A549 (cell line): ENCODE data around the gene CDK16. TPM values are rescaled to one million over a fixed set of nuclear protein-coding genes. Genes with fewer than 3 reads are reported as not detected.

Experiments used
- ATAC-seq, 2 experiments: fragments of 200-7000 bp in 1 of 2; fragments of >200 bp in 1 of 2; cut with Nextera tagmentation in 1 of 2; cut with Tn5 transposase in 1 of 2; 3 replicates each; pipeline versions ENCODE4 v1.8.0 to v1.9.1; 2018 to 2020; ENCODE audit warnings: mild to moderate bottlenecking in 1 of 2, moderate library complexity in 1 of 2
- CTCF ChIA-PET: fragments of 300-600 bp; sonication (Branson Sonifier 250); formaldehyde crosslinking; extraction: SDS; loops from one replicate; lab custom pipeline; 2021; ENCODE audit warnings: antibody characterized with exemption, inconsistent platforms; lab: Yijun Ruan, JAX
- POLR2A ChIA-PET: fragments of 350-600 bp; formaldehyde crosslinking; extraction: SDS; loops from one replicate; lab custom pipeline; 2021; ENCODE audit warnings: antibody characterized with exemption, inconsistent platforms; lab: Yijun Ruan, JAX
- DNase-seq, 2 experiments: peaks; one replicate each; pipeline versions ENCODE4 v3.0.0 to v3.0.0-alpha.2; 2011 to 2016; ENCODE audit warnings: low read depth in 1 of 2, low spot score in 1 of 2
- FAIRE-seq: peaks from 2 replicates; lab custom pipeline; 2011; peaks lifted over from hg19 to GRCh38; lab: Jason Lieb, UNC
- H3K27ac ChIP-seq, 2 experiments: fragments of >200 bp; sonication (Bioruptor Twin); formaldehyde crosslinking; 3 replicates each; pipeline ENCODE4 v1.5.1; 2016 to 2017
- H3K4me1 ChIP-seq: fragments of >200 bp; sonication (Bioruptor Twin); formaldehyde crosslinking; 3 replicates; pipeline ENCODE4 v1.6.1; 2016
- H3K4me2 ChIP-seq: fragments of >200 bp; sonication (Bioruptor Twin); formaldehyde crosslinking; 3 replicates; pipeline ENCODE4 v1.6.1; 2016
- H3K4me3 ChIP-seq: fragments of >200 bp; sonication (Bioruptor Twin); formaldehyde crosslinking; 3 replicates; pipeline ENCODE4 v1.5.1; 2016
- H3K9me3 ChIP-seq: fragments of >200 bp; sonication (Bioruptor Twin); formaldehyde crosslinking; 3 replicates; pipeline ENCODE4 v1.6.1; 2016
- BHLHE40 ChIP-seq: IDR thresholded peaks from 2 replicates; pipeline ENCODE4 v1.6.1; 2012; ENCODE audit warnings: low read depth, low read length, inconsistent platforms
- CBX8 ChIP-seq: fragments of 200-600 bp; sonication (generic); IDR thresholded peaks from 2 replicates; pipeline ENCODE4 v1.6.1; 2016
- CHD2 ChIP-seq: fragments of 150-350 bp; IDR thresholded peaks from 2 replicates; pipeline ENCODE4 v1.6.1; 2014; ENCODE audit warnings: low read length; ENCODE audit not compliant: partially characterized antibody
- EHMT2 ChIP-seq: fragments of 200-600 bp; sonication (generic); IDR thresholded peaks from 2 replicates; pipeline ENCODE4 v1.6.1; 2016; ENCODE audit warnings: antibody characterized with exemption, low read depth, mild to moderate bottlenecking, moderate library complexity
- ESRRA ChIP-seq: fragments of 150-350 bp; IDR thresholded peaks from 2 replicates; pipeline ENCODE4 v1.6.1; 2014; ENCODE audit warnings: mild to moderate bottlenecking, low read length, borderline replicate concordance
- FOSL2 ChIP-seq, 2 experiments: fragments of 450-650 bp in 1 of 2; fragments of >200 bp in 1 of 2; sonication (Bioruptor Twin) in 1 of 2; formaldehyde crosslinking; IDR thresholded peaks; 2 replicates each; pipeline versions ENCODE4 v1.5.0 to v1.6.1; 2016 to 2020; ENCODE audit warnings: mild to moderate bottlenecking in 1 of 2, moderate library complexity in 1 of 2
- GATA3 ChIP-seq: IDR thresholded peaks from 2 replicates; pipeline ENCODE4 v1.6.1; 2012; ENCODE audit warnings: borderline replicate concordance
- HEYL ChIP-seq: fragments of 250-450 bp; sonication (Bioruptor Pico); IDR thresholded peaks from 2 replicates; pipeline ENCODE4 v1.8.0; 2021; ENCODE audit warnings: mild to moderate bottlenecking, moderate library complexity
- HOXA7 ChIP-seq: fragments of 250-450 bp; sonication (Bioruptor Pico); IDR thresholded peaks from 2 replicates; pipeline ENCODE4 v1.5.0; 2020; ENCODE audit warnings: mild to moderate bottlenecking, moderate library complexity
- JUN ChIP-seq, 2 experiments: fragments of >200 bp; sonication (Bioruptor Twin); formaldehyde crosslinking; IDR thresholded peaks; 2 replicates in 1 of 2; 3 replicates in 1 of 2; pipeline ENCODE4 v1.6.1; 2016 to 2017
- KDM1A ChIP-seq: fragments of 200-600 bp; sonication (generic); IDR thresholded peaks from 2 replicates; pipeline ENCODE4 v1.6.1; 2016; ENCODE audit warnings: low read depth, mild to moderate bottlenecking
- KDM5A ChIP-seq: fragments of 200-600 bp; sonication (generic); IDR thresholded peaks from 2 replicates; pipeline ENCODE4 v1.6.1; 2016; ENCODE audit warnings: antibody characterized with exemption, mild to moderate bottlenecking
- MAFK ChIP-seq: fragments of 450-650 bp; IDR thresholded peaks from 2 replicates; pipeline ENCODE4 v1.6.1; 2014; ENCODE audit not compliant: partially characterized antibody
- MYC ChIP-seq: IDR thresholded peaks from 2 replicates; pipeline ENCODE4 v1.6.1; 2012; ENCODE audit warnings: mild to moderate bottlenecking, inconsistent platforms, low read length, improper control_type of control experiment, borderline replicate concordance
- RFX5 ChIP-seq: fragments of 450-650 bp; IDR thresholded peaks from 2 replicates; pipeline ENCODE4 v1.7.1; 2014; ENCODE audit warnings: antibody characterized with exemption, mild to moderate bottlenecking, moderate library complexity
- RNF2 ChIP-seq: fragments of 200-600 bp; sonication (generic); IDR thresholded peaks from 2 replicates; pipeline ENCODE4 v1.6.1; 2016; ENCODE audit warnings: low read depth, mild to moderate bottlenecking, antibody characterized with exemption, moderate library complexity, borderline replicate concordance
- TFCP2L1 ChIP-seq: fragments of 250-450 bp; sonication (Bioruptor Pico); IDR thresholded peaks from 2 replicates; pipeline ENCODE4 v1.5.0; 2021; ENCODE audit warnings: mild to moderate bottlenecking
- ZFP36 ChIP-seq: fragments of 450-650 bp; IDR thresholded peaks from 2 replicates; pipeline ENCODE4 v1.6.1; 2014; ENCODE audit warnings: borderline replicate concordance; ENCODE audit not compliant: partially characterized antibody
- WGBS: methylation state at CpG from one replicate; pipeline ENCODE4 v1.1.6; 2017; ENCODE audit errors: missing lambda C conversion rate; 5-methylcytosine and 5-hydroxymethylcytosine counted together
- polyA plus RNA-seq, 4 experiments: library from polyadenylated mRNA; depleted of rRNA in 3 of 4; stranded (reverse); fragments of >200 nt; fragmentation: RNase III in 1 of 4; extraction: RNeasy Plus Mini Kit Qiagen cat#74134 plus additional on column Dnase treatment in 1 of 4; gene quantifications; 2 replicates in 3 of 4; 3 replicates in 1 of 4; pipeline ENCODE4 v1.2.3, GENCODE V29; 2011 to 2017
- TF ChIP-seq, protein P1 (sequence below): IDR thresholded peaks from 2 replicates; pipeline ENCODE4 v1.6.1; 2012
- TF ChIP-seq, protein P2 (sequence below): fragments of 450-650 bp; IDR thresholded peaks from 2 replicates; pipeline ENCODE4 v1.6.1; 2014; ENCODE audit warnings: antibody characterized with exemption
- TF ChIP-seq, protein P3 (sequence below): fragments of >200 bp; sonication (Bioruptor Twin); formaldehyde crosslinking; IDR thresholded peaks from 3 replicates; pipeline ENCODE4 v1.5.1; 2016
- TF ChIP-seq, protein P4 (sequence below): fragments of >200 bp; sonication (Bioruptor Twin); formaldehyde crosslinking; IDR thresholded peaks from 2 replicates; pipeline ENCODE4 v1.6.1; 2016
- TF ChIP-seq, protein P5 (sequence below): fragments of 250-450 bp; sonication (Bioruptor Pico); IDR thresholded peaks from 2 replicates; pipeline ENCODE4 v1.5.0; 2020; ENCODE audit warnings: low read depth, mild to moderate bottlenecking, moderate library complexity
- TF ChIP-seq, protein P6 (sequence below): IDR thresholded peaks from 2 replicates; pipeline ENCODE4 v1.6.1; 2012

Gene CDK16
- polyA plus RNA-seq, 2 of the 4 experiments (the other 2 are of a cell fraction), result 105 to 111 TPM

DNA sequence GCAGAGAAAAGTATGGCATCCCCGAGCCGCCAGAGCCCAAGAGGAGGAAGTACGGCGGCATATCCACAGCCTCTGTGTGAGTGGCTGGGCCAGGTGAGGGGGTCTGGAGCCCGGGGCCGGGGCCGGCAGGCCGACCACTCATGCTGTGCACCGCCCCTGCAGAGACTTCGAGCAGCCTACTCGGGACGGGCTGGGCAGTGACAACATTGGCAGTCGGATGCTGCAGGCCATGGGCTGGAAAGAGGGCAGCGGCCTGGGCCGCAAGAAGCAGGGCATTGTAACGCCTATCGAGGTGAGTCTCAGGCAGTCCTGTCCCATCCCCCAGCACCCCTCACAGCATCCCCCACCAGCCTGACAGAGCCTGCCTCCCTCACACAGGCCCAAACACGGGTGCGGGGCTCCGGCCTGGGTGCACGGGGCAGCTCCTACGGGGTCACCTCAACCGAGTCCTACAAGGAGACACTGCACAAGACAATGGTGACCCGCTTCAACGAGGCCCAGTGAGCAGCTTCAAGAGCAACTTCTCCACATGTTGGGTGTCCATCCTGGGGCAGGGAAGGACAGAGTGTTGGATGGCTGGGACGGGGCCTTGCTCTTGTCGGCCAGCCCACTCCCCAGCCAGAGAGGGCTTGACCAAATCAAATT, 32.3 kb upstream of the CDK16 start:
- TF ChIP-seq, protein P1, sequence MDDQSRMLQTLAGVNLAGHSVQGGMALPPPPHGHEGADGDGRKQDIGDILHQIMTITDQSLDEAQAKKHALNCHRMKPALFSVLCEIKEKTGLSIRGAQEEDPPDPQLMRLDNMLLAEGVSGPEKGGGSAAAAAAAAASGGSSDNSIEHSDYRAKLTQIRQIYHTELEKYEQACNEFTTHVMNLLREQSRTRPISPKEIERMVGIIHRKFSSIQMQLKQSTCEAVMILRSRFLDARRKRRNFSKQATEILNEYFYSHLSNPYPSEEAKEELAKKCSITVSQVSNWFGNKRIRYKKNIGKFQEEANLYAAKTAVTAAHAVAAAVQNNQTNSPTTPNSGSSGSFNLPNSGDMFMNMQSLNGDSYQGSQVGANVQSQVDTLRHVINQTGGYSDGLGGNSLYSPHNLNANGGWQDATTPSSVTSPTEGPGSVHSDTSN, result no peak
- TF ChIP-seq KDM5A, result no peak
- TF ChIP-seq, protein P2, sequence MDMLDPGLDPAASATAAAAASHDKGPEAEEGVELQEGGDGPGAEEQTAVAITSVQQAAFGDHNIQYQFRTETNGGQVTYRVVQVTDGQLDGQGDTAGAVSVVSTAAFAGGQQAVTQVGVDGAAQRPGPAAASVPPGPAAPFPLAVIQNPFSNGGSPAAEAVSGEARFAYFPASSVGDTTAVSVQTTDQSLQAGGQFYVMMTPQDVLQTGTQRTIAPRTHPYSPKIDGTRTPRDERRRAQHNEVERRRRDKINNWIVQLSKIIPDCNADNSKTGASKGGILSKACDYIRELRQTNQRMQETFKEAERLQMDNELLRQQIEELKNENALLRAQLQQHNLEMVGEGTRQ, result no peak
- no peak for TF ChIP-seq KDM1A
- TF ChIP-seq EHMT2, result no peak
- no peak for TF ChIP-seq RNF2
- no peak for TF ChIP-seq CHD2
- TF ChIP-seq MYC, result no peak
- no peak for TF ChIP-seq ESRRA
- no peak for TF ChIP-seq BHLHE40
- TF ChIP-seq, protein P3, sequence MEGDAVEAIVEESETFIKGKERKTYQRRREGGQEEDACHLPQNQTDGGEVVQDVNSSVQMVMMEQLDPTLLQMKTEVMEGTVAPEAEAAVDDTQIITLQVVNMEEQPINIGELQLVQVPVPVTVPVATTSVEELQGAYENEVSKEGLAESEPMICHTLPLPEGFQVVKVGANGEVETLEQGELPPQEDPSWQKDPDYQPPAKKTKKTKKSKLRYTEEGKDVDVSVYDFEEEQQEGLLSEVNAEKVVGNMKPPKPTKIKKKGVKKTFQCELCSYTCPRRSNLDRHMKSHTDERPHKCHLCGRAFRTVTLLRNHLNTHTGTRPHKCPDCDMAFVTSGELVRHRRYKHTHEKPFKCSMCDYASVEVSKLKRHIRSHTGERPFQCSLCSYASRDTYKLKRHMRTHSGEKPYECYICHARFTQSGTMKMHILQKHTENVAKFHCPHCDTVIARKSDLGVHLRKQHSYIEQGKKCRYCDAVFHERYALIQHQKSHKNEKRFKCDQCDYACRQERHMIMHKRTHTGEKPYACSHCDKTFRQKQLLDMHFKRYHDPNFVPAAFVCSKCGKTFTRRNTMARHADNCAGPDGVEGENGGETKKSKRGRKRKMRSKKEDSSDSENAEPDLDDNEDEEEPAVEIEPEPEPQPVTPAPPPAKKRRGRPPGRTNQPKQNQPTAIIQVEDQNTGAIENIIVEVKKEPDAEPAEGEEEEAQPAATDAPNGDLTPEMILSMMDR, result no peak
- TF ChIP-seq RFX5, result no peak
- POLR2A ChIA-PET, result no interaction called here
- CTCF ChIA-PET, result interaction anchor here (1.3 to 1.6 kb wide), 2 partner anchors 337 kb away, joined by 3 read pairs; no protein-coding TSS in a partner anchor
- 89% methylated on average over 19 of the region's 27 CpGs for WGBS
- FAIRE-seq (no peak), DNase-seq (no peak), ATAC-seq (no peak)
- Histone ChIP-seq H3K9me3 (no peaks in the 10 kb centered on the region), H3K27ac (no peak overlapping the region), H3K4me2 (no peak overlapping the region), H3K4me1 (no peaks in the 10 kb centered on the region), H3K4me3 (no peak overlapping the region)

DNA sequence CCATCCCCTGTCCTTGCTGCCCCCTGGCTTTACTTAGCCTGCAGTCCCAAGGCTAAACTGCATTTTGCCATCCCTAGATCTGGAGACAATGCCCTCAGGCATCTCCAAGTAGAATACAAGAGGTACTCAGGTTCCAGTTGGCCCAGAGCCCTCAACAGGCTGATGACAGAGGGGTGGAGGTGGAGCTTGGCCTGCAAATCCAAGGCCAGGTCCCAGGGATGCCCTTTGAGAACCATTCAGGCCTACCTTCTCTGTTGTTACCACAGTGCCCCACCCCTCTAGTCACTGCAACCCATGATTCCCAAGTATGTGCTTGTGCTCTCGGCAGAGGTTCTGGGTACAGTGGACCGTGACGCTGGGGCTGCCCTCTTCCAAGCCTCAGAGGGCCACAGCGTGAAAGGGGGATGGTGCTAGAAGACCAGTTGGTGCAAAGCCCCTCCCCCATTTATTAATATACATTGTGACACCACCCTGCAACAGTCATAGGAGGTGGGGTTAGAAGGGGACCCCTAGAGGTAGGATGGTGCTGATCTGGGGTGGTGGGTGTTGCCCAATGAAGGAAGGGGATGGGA, 31.3 kb upstream of the CDK16 start:
- FAIRE-seq, result no peak
- H3K4me1 ChIP-seq, result no peaks in the 10 kb centered on the region; the same call in 2 of the 3 replicates
- POLR2A ChIA-PET, result no interaction called here

DNA sequence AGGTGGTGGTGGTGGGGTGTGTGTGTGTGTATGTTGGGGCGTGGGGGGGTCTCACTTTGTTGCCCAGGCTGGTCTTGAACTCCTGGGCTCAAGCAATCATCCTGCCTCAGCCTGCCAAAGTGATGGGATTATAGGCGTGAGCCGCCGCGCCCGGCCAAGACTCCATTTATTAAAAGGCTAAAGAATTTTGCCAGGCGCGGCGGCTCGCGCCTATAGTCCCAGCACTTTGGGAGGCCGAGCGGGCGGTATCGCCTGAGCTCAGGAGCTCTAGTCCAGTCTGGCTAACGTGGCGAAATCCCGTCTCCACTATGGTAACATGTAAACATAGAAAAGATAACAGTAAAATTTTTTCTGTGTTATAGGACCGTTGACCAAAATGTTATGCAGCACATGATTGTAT, 28.6 kb upstream of the CDK16 start:
- ChIA-PET CTCF (interaction anchor here (1.2 to 3.0 kb wide), 2 partner anchors 45 to 195 kb away, joined by 4 to 16 read pairs; partner anchors contain the start of gene RBM10), POLR2A (interaction anchor here (1.2 to 1.4 kb wide), 2 partner anchors 43 to 292 kb away, joined by 4 read pairs; no protein-coding TSS in a partner anchor)
- WGBS, result 90% methylated on average over 16 of the region's 19 CpGs

More for the DNA sequence above, 31.3 kb upstream of the CDK16 start:
- CTCF ChIA-PET, result interaction anchor here (1.3 to 1.8 kb wide), 2 partner anchors 336 kb away, joined by 3 to 5 read pairs; no protein-coding TSS in a partner anchor
- H3K4me3 ChIP-seq, result no peak overlapping the region
- no peaks in the 10 kb centered on the region for H3K9me3 ChIP-seq
- no peak for TF ChIP-seq HEYL
- no peak for TF ChIP-seq JUN (IDR thresholded peaks at IDR 0.05)
- TF ChIP-seq, protein P4, sequence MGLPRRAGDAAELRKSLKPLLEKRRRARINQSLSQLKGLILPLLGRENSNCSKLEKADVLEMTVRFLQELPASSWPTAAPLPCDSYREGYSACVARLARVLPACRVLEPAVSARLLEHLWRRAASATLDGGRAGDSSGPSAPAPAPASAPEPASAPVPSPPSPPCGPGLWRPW, result no peak
- no peak for TF ChIP-seq FOSL2 (IDR thresholded peaks at IDR 0.05)
- no peak for TF ChIP-seq FOSL2 (CRISPR knock-in tag; IDR thresholded peaks at IDR 0.05)
- no peak for TF ChIP-seq CBX8
- ATAC-seq (no peak), DNase-seq (no peak)
- H3K4me2 ChIP-seq, result no peak overlapping the region
- 85% methylated on average over 4 of the region's 4 CpGs for WGBS
- no peak overlapping the region for H3K27ac ChIP-seq

More for the DNA sequence above, 28.6 kb upstream of the CDK16 start:
- no peak for TF ChIP-seq ESRRA
- TF ChIP-seq MAFK, result no peak
- TF ChIP-seq GATA3, result no peak
- no peak for TF ChIP-seq ZFP36
- TF ChIP-seq, protein P5, sequence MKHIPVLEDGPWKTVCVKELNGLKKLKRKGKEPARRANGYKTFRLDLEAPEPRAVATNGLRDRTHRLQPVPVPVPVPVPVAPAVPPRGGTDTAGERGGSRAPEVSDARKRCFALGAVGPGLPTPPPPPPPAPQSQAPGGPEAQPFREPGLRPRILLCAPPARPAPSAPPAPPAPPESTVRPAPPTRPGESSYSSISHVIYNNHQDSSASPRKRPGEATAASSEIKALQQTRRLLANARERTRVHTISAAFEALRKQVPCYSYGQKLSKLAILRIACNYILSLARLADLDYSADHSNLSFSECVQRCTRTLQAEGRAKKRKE (CRISPR knock-in tag), result no peak
- TF ChIP-seq TFCP2L1 (CRISPR knock-in tag), result no peak
- no peak for TF ChIP-seq HOXA7
- TF ChIP-seq, protein P6, sequence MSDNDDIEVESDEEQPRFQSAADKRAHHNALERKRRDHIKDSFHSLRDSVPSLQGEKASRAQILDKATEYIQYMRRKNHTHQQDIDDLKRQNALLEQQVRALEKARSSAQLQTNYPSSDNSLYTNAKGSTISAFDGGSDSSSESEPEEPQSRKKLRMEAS, result no peak
- no peaks in the 10 kb centered on the region for H3K9me3 ChIP-seq
- no peak overlapping the region for H3K4me3 ChIP-seq
- peak overlapping the region; percentile 86 for H3K4me2 ChIP-seq
- no peak overlapping the region; a peak in 1 of 6 replicates for H3K27ac ChIP-seq
- no peak for DNase-seq
- no peak for ATAC-seq
- FAIRE-seq, result no peak
- H3K4me1 ChIP-seq, result peaks cover 8% of the 10 kb centered on the region; the same call in 1 of the 3 replicates
